Uterus (tissue), 4 donors: Measurements from ENCODE around the gene TEX55. TPM values are rescaled to one million over a fixed set of nuclear protein-coding genes. Genes with fewer than 3 reads are reported as not detected.

Source experiments
- DNase-seq, 2 donors: peaks; one replicate each; pipeline ENCODE4 v3.0.0-alpha.2; 2019 to 2020
- H3K27ac ChIP-seq, 2 donors: fragments of 200-600 bp; sonication (generic); 1 replicate in 1 of 2; 2 replicates in 1 of 2; pipeline ENCODE4 v1.5.1; 2016 to 2018
- H3K27me3 ChIP-seq, 2 donors: fragments of 200-600 bp; sonication (generic); one replicate each; pipeline ENCODE4 v1.5.1; 2018 to 2019; ENCODE audit warnings: control low read depth in 1 of 2
- H3K36me3 ChIP-seq, 2 donors: fragments of 200-600 bp; sonication (generic); one replicate each; pipeline ENCODE4 v1.5.1; 2019; ENCODE audit warnings: control low read depth in 1 of 2
- H3K4me1 ChIP-seq, 2 donors: fragments of 200-600 bp; sonication (generic); one replicate each; pipeline ENCODE4 v1.5.1; 2018 to 2019; ENCODE audit warnings: control low read depth in 1 of 2
- H3K4me3 ChIP-seq, 2 donors: fragments of 200-600 bp; sonication (generic); 1 replicate in 1 of 2; 2 replicates in 1 of 2; pipeline ENCODE4 v1.5.1; 2018 to 2019; ENCODE audit warnings: mild to moderate bottlenecking in 1 of 2
- H3K9me3 ChIP-seq, 2 donors: fragments of 200-600 bp; sonication (generic); one replicate each; pipeline ENCODE4 v1.5.1; 2019; ENCODE audit warnings: control low read depth in 1 of 2
- CTCF ChIP-seq, 4 experiments: fragments of 200-600 bp in 2 of 4; fragments of 450-650 bp in 2 of 4; sonication (generic) in 2 of 4; IDR thresholded peaks; one replicate each; pipeline ENCODE4 v1.5.1; 2016 to 2019; ENCODE audit warnings: antibody characterized with exemption in 4 of 4, mild to moderate bottlenecking in 2 of 4, moderate library complexity in 1 of 4
- POLR2A ChIP-seq, 2 donors: fragments of 450-650 bp; IDR thresholded peaks; one replicate each; pipeline ENCODE4 v1.6.1; 2016; ENCODE audit warnings: antibody characterized with exemption in 2 of 2, mild to moderate bottlenecking in 1 of 2, moderate library complexity in 1 of 2
- intact Hi-C: fragments of 100-400 bp; cut with DNase I; formaldehyde crosslinking; loops from one replicate; pipeline ENCODE4 v1.15.1; 2023; ENCODE audit warnings: low total_unique reads
- total RNA-seq, 4 donors: library from RNA; depleted of rRNA in 3 of 4; stranded (reverse); fragments of >200 nt in 3 of 4; gene quantifications; one replicate each; pipeline versions ENCODE4 v1.1.0 to v1.2.4, GENCODE V29; 2014 to 2023
- donor health status: DM: yes; HTN: yes; CAD: no.

Gene TEX55
- total RNA-seq, 4 donors from 2014 or later, result not detected

GRCh38 chr3:119176778-119177177 lies 30.8 kb downstream of the TEX55 start:
- no peak overlapping the region for H3K4me3 ChIP-seq
- intact Hi-C loops, result no loop called here
- TF ChIP-seq POLR2A (IDR thresholded peaks at IDR 0.05), result no peak
- TF ChIP-seq CTCF (IDR thresholded peaks at IDR 0.05), result no peak
- no peaks in the 10 kb centered on the region for H3K4me1 ChIP-seq
- H3K9me3 ChIP-seq, result no peaks in the 10 kb centered on the region
- no peaks in the 10 kb centered on the region for H3K36me3 ChIP-seq
- no peak for DNase-seq
- no peak overlapping the region for H3K27ac ChIP-seq
- H3K27me3 ChIP-seq, result no peaks in the 10 kb centered on the region

- H3K27ac ChIP-seq, result no peak overlapping the region
- H3K4me1 ChIP-seq, result no peaks in the 10 kb centered on the region
- no peaks in the 10 kb centered on the region for H3K27me3 ChIP-seq
- intact Hi-C loops, result no loop called here
- H3K36me3 ChIP-seq, result no peaks in the 10 kb centered on the region
- H3K9me3 ChIP-seq, result no peaks in the 10 kb centered on the region
- TF ChIP-seq CTCF (IDR thresholded peaks at IDR 0.05), result no peak
- TF ChIP-seq POLR2A (IDR thresholded peaks at IDR 0.05), result no peak
- DNase-seq, result no peak
- H3K4me3 ChIP-seq, result no peak overlapping the region
These were observed 31.4 kb downstream of the TEX55 start for GRCh38 chr3:119177321-119177720.

- DNase-seq, result no peak
- Histone ChIP-seq H3K36me3 (no peaks in the 10 kb centered on the region), H3K27me3 (no peaks in the 10 kb centered on the region), H3K27ac (no peak overlapping the region), H3K4me1 (no peaks in the 10 kb centered on the region), H3K4me3 (no peak overlapping the region), H3K9me3 (no peaks in the 10 kb centered on the region)
- intact Hi-C loops, result no loop called here
- TF ChIP-seq POLR2A (IDR thresholded peaks at IDR 0.05) (no peak), CTCF (IDR thresholded peaks at IDR 0.05) (no peak)
These were observed 35.8 kb downstream of the TEX55 start for GRCh38 chr3:119181765-119182164.

- Histone ChIP-seq H3K4me1 (no peaks in the 10 kb centered on the region), H3K4me3 (no peak overlapping the region), H3K36me3 (no peaks in the 10 kb centered on the region), H3K9me3 (no peaks in the 10 kb centered on the region), H3K27me3 (no peaks in the 10 kb centered on the region), H3K27ac (no peak overlapping the region)
- TF ChIP-seq CTCF (IDR thresholded peaks at IDR 0.05) (no peak), POLR2A (IDR thresholded peaks at IDR 0.05) (no peak)
- intact Hi-C loops, result no loop called here
- no peak for DNase-seq
These were observed 38.1 kb downstream of the TEX55 start for GRCh38 chr3:119184111-119184510.

GRCh38 chr3:119184796-119185570 lies 39.0 kb downstream of the TEX55 start:
- H3K9me3 ChIP-seq, result no peaks in the 10 kb centered on the region
- H3K4me3 ChIP-seq, result no peak overlapping the region
- no peaks in the 10 kb centered on the region for H3K36me3 ChIP-seq
- intact Hi-C loops, result no loop called here
- H3K27me3 ChIP-seq, result no peaks in the 10 kb centered on the region
- H3K27ac ChIP-seq, result no peak overlapping the region
- H3K4me1 ChIP-seq, result no peaks in the 10 kb centered on the region
- TF ChIP-seq POLR2A (IDR thresholded peaks at IDR 0.05) (no peak), CTCF (IDR thresholded peaks at IDR 0.05) (no peak)
- DNase-seq, result no peak
